Activated T-cell treated with anti-CD3 and anti-CD28 coated beads, Interleukin-2, amount 50 U/mL, for 1 hour (primary cell): ENCODE data around the gene LATS2.

Experiments
- DNase-seq: peaks from one replicate; pipeline ENCODE4 v3.0.0-alpha.2; 2020

Gene LATS2

DNA sequence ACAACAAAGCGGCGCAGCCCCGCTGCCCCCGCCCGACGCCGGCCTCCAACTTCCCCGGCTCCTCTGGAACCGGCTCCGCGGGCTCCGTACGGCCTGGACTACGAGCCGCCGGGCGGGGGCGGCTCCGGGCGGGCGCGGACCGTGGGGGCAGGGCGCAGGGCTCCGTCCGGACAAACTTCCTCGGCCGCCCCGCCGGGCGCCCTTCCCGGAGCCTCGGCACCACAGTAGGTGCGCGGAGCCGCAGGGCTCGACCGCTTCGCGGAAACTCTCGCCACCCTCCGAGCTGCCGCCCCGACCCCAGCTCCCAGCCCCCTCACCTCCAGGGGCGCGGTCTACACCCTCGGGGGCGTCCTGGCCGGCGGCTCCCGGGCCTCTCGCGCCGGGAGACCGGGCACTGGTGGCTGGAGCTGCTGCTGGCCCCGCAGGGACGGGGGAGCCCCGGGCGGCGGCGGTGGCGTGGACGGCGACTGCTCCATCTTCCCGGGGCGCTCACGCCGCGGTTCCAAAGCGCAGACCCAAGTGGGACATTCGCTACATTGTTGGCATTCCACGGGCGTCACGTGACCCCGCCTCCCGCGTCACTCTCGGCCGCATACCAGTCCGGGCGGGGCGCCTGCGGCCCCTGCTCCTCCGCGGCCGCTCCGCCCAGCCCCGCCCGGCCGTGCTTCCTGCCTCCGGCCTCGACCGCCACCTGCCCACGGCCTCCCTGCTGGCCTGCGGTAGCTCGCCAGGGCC is at the start of gene LATS2:
TSS of gene LATS2 (minus strand) at position 558 of the 735 bp plus-strand sequence. CDS start 15,560 bp downstream, outside the sequence.
- peak; percentile 65 for DNase-seq

DNA sequence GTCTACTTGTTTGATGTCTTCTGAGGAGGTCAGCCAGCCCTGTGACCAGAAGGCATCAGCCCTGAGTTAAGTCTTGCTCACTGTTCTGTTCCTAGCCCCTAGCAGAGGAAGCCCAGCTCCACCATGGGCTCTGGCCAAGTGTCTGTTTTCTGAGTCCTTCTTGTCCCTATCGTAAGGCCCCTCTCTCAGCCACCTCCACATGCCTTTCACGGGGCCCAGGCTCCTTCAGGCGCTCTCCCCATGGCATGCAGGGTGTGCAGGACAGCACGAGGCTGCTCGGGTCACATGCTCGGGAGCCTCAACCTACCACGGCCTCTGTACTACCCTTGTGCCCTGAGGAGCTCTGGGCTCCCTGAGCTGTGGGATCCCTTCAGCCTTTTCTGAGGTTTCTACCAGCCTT is 47.8 kb upstream of the LATS2 start:
- no peak for DNase-seq

DNA sequence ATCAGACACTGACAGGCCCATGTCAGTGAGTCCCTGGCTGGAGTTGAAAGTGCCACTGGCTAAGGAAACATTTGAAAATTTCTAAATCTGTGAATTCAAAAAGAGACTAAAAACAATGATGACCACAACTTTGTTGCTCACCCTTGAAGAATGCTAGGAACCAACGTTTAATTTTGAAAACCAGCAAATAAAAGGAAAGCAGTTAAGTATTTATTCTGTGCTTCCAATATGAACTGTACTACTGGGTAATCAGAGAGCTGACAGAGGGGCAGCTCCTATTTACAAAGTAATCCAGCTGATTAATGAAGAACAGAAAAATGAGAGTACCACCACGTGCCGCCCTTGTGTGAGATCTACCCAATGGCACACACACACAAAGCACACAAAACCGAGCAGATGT is 44.7 kb upstream of the LATS2 start:
- DNase-seq: no peak

DNA sequence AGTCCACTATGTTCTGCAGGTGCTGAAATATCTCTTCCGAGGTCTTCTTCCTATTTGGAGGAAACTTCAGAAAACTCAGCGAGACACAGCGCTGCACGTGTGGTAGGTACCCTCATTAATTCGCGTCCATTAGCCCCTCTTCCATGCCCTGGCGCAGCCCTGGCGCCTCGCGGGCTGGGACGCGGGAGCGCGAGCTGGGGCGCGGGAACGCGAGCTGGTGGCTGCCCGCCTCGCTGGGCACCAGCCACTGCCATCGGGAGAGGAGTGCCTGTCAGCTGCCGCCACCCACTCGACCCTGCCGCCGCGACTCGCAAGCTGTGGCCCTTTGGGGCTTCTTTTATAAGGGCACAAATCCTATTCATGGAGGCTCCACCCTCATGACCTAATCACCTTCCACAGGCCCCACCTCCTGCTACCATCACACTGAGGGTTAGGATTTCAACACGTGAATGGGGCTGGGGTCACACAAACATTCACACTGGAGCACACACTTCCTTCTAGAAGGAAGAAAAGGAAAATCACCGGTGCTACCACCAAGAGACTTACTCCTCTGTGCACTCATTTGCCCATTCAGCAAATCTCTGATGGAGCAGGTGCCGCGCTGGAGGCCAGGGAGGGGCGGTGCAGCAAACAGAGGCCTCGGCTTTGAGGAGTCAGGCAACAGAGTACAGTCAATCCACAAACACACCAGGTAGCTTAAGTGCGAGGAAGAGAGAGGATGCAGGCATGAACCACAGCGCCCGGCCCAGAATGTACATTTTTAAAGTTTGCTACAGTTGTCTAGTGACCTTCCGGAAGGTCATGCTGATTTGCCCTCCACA is 43.0 kb upstream of the LATS2 start:
- DNase-seq: no peak

DNA sequence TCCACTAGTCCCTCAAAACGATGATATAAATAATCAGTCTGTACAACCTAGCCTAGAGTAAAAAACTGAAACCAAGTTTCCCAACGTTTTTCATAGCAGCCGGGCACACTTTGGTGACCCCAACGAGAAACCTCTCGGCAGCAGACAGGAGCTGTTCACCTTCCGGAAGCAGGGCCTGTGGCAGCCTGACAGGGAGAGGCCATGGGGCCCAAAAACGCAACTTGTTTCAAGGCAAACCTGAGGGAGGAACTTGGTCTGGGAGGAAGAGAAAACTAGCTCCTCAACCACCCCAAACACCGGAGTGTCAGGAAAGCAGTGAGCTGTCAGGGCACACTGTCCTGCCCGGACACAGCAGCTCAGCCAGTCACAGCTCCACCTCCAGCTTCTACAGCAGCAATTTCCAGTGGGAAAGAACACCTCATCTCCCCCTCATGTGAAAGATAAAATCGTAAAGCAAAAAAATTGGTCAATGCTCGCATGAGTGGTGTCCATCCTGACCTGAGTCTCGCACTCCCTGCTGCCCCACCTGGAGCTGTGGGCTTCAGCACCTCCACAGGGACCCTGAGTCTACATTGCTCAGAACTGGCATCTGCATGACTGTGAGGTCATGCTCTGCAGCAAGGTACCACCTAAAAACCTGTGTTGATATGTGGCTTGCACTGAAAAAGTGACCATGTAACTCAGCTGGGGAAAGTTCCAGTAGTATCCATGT is 40.6 kb upstream of the LATS2 start:
- DNase-seq: no peak

DNA sequence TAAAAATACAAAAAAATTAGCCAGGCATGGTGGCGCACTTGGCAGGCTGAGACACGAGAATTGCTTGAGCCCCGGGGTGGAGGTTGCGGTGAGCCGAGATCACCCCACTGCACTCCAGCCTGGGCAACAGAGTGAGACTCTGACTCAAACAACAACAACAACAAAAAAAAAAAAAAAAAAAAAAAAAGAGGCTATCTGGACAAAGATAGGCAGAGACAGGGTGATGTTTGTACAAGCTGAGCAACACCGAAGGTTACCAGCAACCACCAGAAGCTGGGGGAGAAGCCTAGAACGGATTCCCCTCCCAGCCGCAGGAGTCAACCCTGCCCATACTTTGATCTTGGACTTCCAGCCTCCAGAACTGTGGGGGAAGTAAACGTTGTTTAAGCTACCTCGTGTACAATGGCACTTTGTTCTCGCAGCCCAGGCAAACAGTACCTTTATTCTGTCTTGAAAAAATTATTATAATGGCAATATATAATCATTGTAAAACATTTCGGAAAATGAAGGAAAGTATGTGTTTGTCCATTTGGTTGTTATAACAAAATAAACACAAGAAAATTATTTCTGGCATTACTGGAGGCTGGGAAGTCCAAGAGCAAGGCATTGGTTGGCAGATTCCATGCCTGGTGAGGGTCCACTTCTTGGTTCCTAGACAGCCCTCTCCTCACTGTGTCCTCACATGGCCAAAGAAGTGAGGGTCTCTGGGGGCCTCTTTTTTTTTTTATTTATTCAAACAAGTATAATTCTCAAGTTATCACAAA is 39.8 kb upstream of the LATS2 start:
- DNase-seq: no peak

- no peak for DNase-seq
Observed at GRCh38 chr13:21100211-21100610, 38.8 kb upstream of the LATS2 start.

DNA sequence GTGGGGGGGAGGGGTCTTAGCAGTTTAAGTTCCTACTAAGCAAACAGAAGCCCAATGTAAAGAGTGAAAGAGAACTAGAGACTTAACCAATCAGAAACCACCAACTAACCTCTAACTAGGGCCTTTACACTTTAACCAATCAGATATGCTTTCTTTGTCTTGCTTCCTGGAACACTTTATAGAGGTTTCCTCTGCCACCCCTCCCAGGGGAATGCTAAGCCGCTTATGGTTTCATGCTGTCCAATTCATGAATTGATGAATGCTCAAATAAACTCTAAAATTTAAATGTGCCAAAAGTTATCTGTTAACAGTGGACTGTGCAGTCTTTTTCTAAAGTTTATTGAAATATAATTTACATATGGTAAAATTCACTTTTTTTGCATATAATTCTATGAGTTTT is 33.9 kb upstream of the LATS2 start:
- DNase-seq: no peak

- no peak for DNase-seq
Observed at GRCh38 chr13:21089830-21090229, 28.4 kb upstream of the LATS2 start.

- no peak for DNase-seq
Observed at GRCh38 chr13:21088534-21088933, 27.1 kb upstream of the LATS2 start.

GRCh38 chr13:21086929-21087328 is 25.5 kb upstream of the LATS2 start:
- DNase-seq: no peak

GRCh38 chr13:21081926-21082325 is 20.5 kb upstream of the LATS2 start:
- no peak for DNase-seq

GRCh38 chr13:21080593-21080891 is 19.2 kb upstream of the LATS2 start:
- no peak for DNase-seq

- DNase-seq: no peak
Observed at GRCh38 chr13:21079761-21080592, 18.6 kb upstream of the LATS2 start.

DNA sequence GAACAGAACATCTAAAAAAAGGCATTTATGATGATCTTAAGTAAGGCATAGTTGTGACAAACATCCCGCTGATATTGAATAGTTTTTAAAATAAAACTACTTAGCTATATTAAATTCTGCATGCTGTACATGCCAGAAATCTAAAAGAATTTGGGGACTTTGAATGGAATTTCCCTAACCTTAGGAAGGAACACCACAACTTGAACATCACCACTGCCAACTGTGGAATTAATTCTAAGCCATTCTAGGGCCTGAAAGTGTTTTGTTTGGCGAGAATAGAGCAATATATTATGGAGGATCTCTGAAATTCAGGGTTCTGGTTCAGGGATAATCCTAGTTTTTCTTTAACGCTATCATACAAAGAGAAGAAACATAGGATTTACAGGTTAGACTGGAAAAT is 17.8 kb upstream of the LATS2 start:
- no peak for DNase-seq

DNA sequence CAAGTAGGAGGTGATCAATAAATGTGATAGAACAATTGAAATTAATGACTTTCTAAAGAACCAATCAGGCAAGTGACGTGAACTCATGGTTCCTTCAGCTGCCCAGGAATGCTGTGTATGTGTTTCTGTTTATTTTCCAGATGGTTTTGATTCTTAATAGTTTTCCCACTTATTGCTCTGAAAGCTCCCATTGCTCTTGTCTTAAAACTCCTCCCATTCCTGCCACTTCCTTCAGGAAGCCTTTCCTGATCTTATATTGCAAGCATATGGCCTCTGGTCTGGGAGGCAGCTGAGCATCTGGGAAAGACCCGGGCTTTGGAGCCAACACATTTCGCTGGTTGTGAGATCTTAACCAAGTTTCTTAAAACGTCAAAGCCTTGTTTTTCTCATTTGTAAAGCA is 17.1 kb upstream of the LATS2 start:
- DNase-seq: no peak

- no peak for DNase-seq
Observed at GRCh38 chr13:21077788-21078353, 16.5 kb upstream of the LATS2 start.

DNA sequence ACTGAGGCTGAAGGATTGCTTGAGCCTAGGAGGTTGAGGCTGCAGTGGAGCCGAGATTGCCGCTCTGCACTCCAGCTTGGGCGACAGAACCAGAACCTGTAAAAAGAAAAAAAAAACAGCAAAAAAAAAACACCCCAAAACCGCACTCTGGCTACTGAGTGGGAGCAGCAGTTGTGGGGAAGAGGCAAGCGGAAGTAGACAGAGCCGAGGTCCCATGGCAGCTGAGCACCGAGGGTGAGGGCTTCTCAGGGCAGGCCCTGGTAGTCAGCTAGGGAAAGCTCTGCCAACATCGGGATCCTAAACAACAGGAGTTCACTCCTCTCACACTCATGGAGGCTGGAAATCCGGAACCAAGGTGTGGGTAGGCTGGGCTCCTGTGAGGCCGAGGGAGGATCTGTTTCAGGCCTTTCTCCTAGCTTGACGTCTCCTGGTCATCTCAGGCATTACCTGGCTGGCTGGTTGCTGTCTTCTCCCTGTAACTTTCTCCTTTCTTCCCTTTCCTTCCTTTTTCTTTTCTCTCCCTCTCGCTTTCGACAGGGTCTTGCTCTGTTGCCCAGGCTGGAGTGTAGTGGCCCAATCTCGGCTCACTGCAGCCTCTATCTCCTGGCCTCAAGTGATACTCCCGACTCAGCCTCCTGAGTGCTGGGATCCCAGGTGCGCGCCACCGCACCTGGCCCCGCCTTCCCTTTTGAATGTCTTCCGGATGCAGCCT is 15.8 kb upstream of the LATS2 start:
- no peak for DNase-seq

- no peak for DNase-seq
Observed at GRCh38 chr13:21076253-21076652, 14.9 kb upstream of the LATS2 start.

DNA sequence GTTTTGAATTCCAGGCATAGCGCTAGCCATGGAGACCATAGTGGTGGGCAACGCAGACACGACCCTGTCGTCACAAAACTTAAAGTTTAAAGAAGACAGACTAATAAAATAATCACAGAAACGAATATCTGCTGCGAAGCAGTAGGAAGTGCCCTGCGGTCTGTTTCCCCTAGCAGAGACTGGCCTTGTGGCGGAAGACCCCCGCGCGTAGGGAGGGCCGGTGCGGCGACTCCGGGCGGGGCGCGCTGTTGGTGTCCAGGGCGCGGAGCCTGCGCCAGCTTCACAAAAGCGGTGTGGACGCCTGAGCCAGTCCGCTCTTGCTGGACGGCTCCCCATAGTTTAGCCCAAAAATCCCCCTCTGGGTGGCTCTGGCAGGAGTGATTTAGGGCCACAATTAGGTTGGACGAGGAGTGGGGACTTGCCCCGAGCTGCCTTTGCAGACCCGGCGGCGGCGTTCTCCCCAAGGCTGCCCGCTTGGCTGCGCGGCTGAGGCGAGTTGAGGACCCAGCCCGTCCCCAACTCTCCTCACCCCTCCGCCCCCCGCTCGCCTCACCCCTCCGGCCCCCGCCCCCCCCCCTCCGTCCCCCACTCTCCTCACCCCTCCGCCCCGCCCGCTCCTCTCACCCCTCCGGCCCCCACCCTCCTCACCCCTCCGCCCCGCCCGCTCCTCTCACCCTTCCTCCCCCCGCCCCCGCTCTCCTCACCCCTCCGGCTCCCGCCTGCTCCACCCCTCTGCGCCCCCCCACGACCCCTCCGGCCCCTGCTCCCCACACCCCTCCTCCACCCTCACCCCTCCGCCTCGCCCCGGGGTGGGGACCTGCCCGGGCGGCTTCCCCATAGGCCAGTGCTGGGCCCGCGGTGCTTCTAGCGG is 14.2 kb upstream of the LATS2 start:
- DNase-seq: peak; percentile 25
